SU-DHL-6 (cell line): Measurements from ENCODE around the gene SLC35D1.

ENCODE experiments used
- H2AFZ ChIP-seq: fragments of 200-600 bp; sonication (generic); 2 replicates; pipeline ENCODE4 v1.6.1; 2014; ENCODE audit warnings: low read depth, mild to moderate bottlenecking, moderate library complexity, mixed read lengths, antibody characterized with exemption, low read length; ENCODE audit not compliant: severe bottlenecking
- H3F3A ChIP-seq: fragments of 200-600 bp; shearing (Covaris generic); 2 replicates; pipeline ENCODE4 v1.6.0; 2016; ENCODE audit warnings: antibody characterized with exemption, mild to moderate bottlenecking; ENCODE audit not compliant: insufficient read depth
- H3K27ac ChIP-seq: fragments of 200-600 bp; sonication (generic); 2 replicates; pipeline ENCODE4 v1.5.1; 2016; ENCODE audit warnings: low read depth, mild to moderate bottlenecking, low read length, moderate library complexity, mixed read lengths
- H3K27me3 ChIP-seq: fragments of 200-600 bp; sonication (generic), shearing (Covaris generic); 2 replicates; pipeline ENCODE4 v1.6.0; 2014; ENCODE audit warnings: mild to moderate bottlenecking, low read length
- H3K36me3 ChIP-seq: fragments of 200-600 bp; sonication (generic); 2 replicates; pipeline ENCODE4 v1.6.1; 2014; ENCODE audit warnings: mild to moderate bottlenecking, low read length, mixed read lengths
- H3K4me2 ChIP-seq: fragments of 300-600, 200-600 bp; shearing (Covaris generic), sonication (generic); 2 replicates; pipeline ENCODE4 v1.6.0; 2014; ENCODE audit warnings: low read length, low read depth, mild to moderate bottlenecking; ENCODE audit not compliant: poor library complexity, severe bottlenecking
- H3K4me3 ChIP-seq: fragments of 200-600 bp; sonication (generic); 2 replicates; pipeline ENCODE4 v1.5.1; 2014; ENCODE audit warnings: antibody characterized with exemption, low read length, mild to moderate bottlenecking, mixed read lengths; ENCODE audit not compliant: insufficient read depth, poor library complexity, severe bottlenecking
- H3K79me2 ChIP-seq: fragments of 200-600 bp; sonication (generic); 2 replicates; pipeline ENCODE4 v1.6.1; 2014; ENCODE audit warnings: mild to moderate bottlenecking, low read length, moderate library complexity; ENCODE audit not compliant: insufficient read depth
- H3K9ac ChIP-seq: fragments of 200-600 bp; sonication (generic); 2 replicates; pipeline ENCODE4 v1.7.0; 2014; ENCODE audit warnings: mild to moderate bottlenecking, low read length
- H3K9me2 ChIP-seq: fragments of 200-600 bp; sonication (generic); replicated peaks from 2 replicates; pipeline ENCODE4 v1.6.1; 2014; ENCODE audit warnings: low read length; ENCODE audit not compliant: insufficient read depth
- H3K9me3 ChIP-seq: fragments of 200-600 bp; sonication (generic); 2 replicates; pipeline ENCODE4 v1.6.1; 2014; ENCODE audit warnings: low read length, mixed read lengths; ENCODE audit not compliant: insufficient read depth
- H4K20me1 ChIP-seq: fragments of 200-600 bp; sonication (generic); 2 replicates; pipeline ENCODE4 v1.6.1; 2014; ENCODE audit warnings: low read depth, mild to moderate bottlenecking, antibody characterized with exemption, low read length, moderate library complexity, mixed read lengths
- EZH2phosphoT487 ChIP-seq: fragments of 200-600 bp; sonication (generic), shearing (Covaris generic); conservative IDR thresholded peaks from 2 replicates; pipeline ENCODE4 v1.6.1; 2018; ENCODE audit warnings: mild to moderate bottlenecking, antibody characterized with exemption, low read length, moderate library complexity, mixed read lengths
- TF ChIP-seq, protein P1 (sequence below): fragments of 200-600 bp; sonication (generic); IDR thresholded peaks from one replicate; pipeline ENCODE4 v1.5.1; 2017; ENCODE audit warnings: antibody characterized with exemption, mild to moderate bottlenecking, low read length, moderate library complexity; ENCODE audit not compliant: insufficient read depth, poor library complexity, severe bottlenecking

SLC35D1 gene

DNA sequence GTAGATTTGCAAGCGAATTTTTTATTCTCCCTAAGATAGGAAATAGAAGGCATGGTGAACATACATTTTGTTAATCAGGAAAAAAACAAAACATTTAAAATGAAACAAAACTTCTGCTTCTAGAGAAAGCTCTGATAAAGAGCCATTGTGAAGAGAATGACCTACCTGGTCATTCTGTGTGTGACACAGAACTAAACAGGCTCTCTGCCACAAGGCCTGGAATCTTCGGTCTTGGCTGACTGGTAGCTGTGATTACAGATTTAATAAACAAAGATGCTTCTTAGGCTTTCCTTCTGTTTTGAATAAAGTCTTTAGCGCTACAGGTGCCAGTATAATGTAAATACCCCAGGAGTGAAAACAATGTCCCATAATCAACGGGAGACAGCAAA is 22.1 kb downstream of the SLC35D1 start:
- H3K27ac ChIP-seq = no peak overlapping the region
- H3K27me3 ChIP-seq = no peaks in the 10 kb centered on the region
- H3K4me2 ChIP-seq = no peak overlapping the region
- H3K9ac ChIP-seq = no peak overlapping the region
- H4K20me1 ChIP-seq = no peaks in the 10 kb centered on the region
- TF ChIP-seq EZH2phosphoT487 = no peak
- TF ChIP-seq, protein P1, sequence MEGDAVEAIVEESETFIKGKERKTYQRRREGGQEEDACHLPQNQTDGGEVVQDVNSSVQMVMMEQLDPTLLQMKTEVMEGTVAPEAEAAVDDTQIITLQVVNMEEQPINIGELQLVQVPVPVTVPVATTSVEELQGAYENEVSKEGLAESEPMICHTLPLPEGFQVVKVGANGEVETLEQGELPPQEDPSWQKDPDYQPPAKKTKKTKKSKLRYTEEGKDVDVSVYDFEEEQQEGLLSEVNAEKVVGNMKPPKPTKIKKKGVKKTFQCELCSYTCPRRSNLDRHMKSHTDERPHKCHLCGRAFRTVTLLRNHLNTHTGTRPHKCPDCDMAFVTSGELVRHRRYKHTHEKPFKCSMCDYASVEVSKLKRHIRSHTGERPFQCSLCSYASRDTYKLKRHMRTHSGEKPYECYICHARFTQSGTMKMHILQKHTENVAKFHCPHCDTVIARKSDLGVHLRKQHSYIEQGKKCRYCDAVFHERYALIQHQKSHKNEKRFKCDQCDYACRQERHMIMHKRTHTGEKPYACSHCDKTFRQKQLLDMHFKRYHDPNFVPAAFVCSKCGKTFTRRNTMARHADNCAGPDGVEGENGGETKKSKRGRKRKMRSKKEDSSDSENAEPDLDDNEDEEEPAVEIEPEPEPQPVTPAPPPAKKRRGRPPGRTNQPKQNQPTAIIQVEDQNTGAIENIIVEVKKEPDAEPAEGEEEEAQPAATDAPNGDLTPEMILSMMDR = no peak
- no peaks in the 10 kb centered on the region for H3F3A ChIP-seq
- no peak overlapping the region for H2AFZ ChIP-seq
- peaks cover 7% of the 10 kb centered on the region for H3K36me3 ChIP-seq
- H3K9me3 ChIP-seq = no peaks in the 10 kb centered on the region
- H3K79me2 ChIP-seq = no peaks in the 10 kb centered on the region
- H3K4me3 ChIP-seq = no peak overlapping the region
- no peaks in the 10 kb centered on the region for H3K9me2 ChIP-seq

DNA sequence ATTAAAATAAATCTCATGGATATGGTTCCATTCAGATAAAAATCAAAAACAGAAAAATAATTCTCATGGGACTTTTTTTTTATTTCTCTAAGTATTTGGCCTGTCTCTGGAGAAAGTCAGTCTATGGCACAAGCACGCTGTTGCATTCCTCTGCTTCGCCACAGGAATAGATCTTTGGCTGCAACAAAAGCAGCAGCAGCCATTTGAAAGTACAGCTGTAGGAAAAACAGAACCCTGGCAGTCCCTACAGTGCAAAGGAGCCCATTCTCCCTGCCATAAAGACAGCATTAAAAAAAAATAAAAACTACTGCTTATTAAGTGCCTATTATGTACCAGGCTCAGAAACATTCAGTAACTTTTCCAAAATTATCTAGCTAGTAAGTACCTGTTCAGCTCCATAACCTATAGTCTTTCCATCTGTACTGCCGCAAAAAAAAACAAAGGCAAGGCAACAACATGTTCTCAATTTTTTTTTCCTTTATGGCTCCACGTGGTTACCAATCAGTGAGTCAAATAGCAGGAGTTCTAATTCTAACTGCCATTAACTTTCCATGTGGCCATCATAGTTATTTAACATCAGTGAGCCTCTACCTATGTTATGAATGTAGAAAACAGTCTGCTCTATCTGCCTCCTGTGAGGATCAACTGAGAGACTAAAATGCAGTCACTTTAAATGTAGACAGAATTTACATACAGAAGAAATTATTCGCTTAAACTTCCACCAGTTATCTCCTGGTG is 22.7 kb downstream of the SLC35D1 start:
- Histone ChIP-seq H3K9ac (no peak overlapping the region), H3F3A (no peaks in the 10 kb centered on the region), H3K27ac (no peak overlapping the region), H4K20me1 (no peaks in the 10 kb centered on the region), H3K9me3 (no peaks in the 10 kb centered on the region), H3K9me2 (no peaks in the 10 kb centered on the region), H3K4me2 (no peak overlapping the region), H3K36me3 (peaks cover 1% of the 10 kb centered on the region), H2AFZ (no peak overlapping the region), H3K79me2 (no peaks in the 10 kb centered on the region), H3K27me3 (no peaks in the 10 kb centered on the region), H3K4me3 (no peak overlapping the region)
- TF ChIP-seq, protein P1 = no peak
- no peak for TF ChIP-seq EZH2phosphoT487

DNA sequence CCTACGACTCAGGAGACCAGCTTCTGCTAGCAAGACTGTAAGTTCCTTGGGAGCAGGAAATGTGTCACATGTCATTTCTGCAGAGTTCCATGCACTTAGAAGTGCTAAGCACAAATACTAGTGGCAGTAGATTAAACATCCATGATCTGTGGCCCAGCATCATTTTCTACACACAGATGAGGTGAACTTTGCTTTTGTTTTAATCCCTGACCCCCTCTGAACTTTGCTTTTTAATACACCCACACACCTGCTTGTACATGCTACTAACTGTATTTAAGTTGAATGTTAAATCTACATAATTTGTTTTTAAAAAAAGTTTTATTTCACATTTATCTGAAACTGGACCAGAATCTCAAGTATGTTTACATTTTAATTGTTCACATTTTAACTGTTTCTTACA is 24.5 kb downstream of the SLC35D1 start:
- no peaks in the 10 kb centered on the region for H3F3A ChIP-seq

More for the DNA sequence above, 24.5 kb downstream of the SLC35D1 start:
- Histone ChIP-seq H4K20me1 (no peaks in the 10 kb centered on the region), H2AFZ (no peak overlapping the region), H3K79me2 (no peaks in the 10 kb centered on the region), H3K4me2 (no peak overlapping the region), H3K27ac (no peak overlapping the region), H3K36me3 (no peaks in the 10 kb centered on the region; the same call in 1 of the 2 replicates), H3K9me2 (no peaks in the 10 kb centered on the region), H3K9ac (no peak overlapping the region), H3K4me3 (no peak overlapping the region), H3K9me3 (no peaks in the 10 kb centered on the region), H3K27me3 (no peaks in the 10 kb centered on the region)
- TF ChIP-seq, protein P1 = no peak
- TF ChIP-seq EZH2phosphoT487 = no peak
